PFSK-1 (cell line): Measurements from ENCODE around the gene FRMD4A.
A peak's percentile ranks its signal among the peaks of the same experiment; 100 is the strongest.

Experiments
- FOXP2 ChIP-seq: optimal IDR thresholded peaks from 2 replicates; pipeline ENCODE3; 2011; ENCODE audit warnings: borderline replicate concordance, control low read depth, inconsistent platforms; ENCODE audit not compliant: insufficient read depth; ENCODE audit errors: extremely low read length, extremely low read depth
- POLR2AphosphoS5 ChIP-seq: IDR thresholded peaks from 2 replicates; pipeline ENCODE4 v1.6.1; 2012; ENCODE audit warnings: low read depth, mild to moderate bottlenecking, control low read depth, low read length, moderate library complexity
- SIN3A ChIP-seq: IDR thresholded peaks from 2 replicates; pipeline ENCODE4 v1.6.1; 2012; ENCODE audit warnings: mild to moderate bottlenecking, low read length, moderate library complexity, borderline replicate concordance; ENCODE audit not compliant: insufficient read depth
- TAF1 ChIP-seq: IDR thresholded peaks from 2 replicates; pipeline ENCODE4 v1.6.1; 2012; ENCODE audit warnings: low read length, control low read depth, borderline replicate concordance; ENCODE audit not compliant: insufficient read depth
- TF ChIP-seq, protein P1 (sequence below), 2 experiments: IDR thresholded peaks; 2 replicates each; pipeline versions ENCODE4 v1.6.1 to v1.8.0; 2011 to 2012; ENCODE audit warnings: low read depth in 2 of 2, low read length in 2 of 2, control low read depth in 1 of 2, inconsistent platforms in 1 of 2, mild to moderate bottlenecking in 1 of 2, moderate library complexity in 1 of 2; ENCODE audit not compliant: insufficient read depth in 1 of 2

FRMD4A gene

DNA sequence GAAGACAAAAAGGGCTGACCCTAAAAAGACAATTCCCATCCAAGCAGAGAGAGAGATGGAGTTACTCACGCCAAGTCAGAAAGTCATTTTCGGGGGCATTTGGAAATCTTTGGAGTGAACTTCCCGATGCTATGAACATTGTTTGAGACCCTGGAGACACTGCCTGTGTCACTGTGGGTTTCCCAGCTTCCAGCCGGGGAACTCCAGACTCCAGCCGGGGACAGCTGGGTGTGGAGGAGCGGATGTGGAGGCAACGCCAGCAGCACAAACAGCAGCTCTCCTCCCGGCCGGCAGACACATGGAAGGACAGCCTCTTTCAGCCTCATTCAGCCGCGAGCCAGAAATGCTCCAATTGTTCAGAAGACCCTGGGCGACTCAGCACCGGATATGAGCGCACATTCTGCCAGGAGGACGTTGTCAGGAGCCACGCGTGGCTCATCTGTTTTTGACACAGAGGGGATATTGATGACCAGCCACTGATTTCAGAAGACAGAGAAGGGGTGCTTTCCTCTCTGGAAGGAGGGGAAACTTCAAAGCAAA lies 646.4 kb downstream of the FRMD4A start:
- TF ChIP-seq SIN3A (0 out of 2 replicates have a peak, but pooled peaks have one; percentile 75), POLR2AphosphoS5 (no peak), FOXP2 (peak; percentile 87)

- TF ChIP-seq SIN3A (no peak), FOXP2 (no peak)
Observed at GRCh38 chr10:13683017-13683416, 647.7 kb downstream of the FRMD4A start.

- TF ChIP-seq SIN3A (no peak), FOXP2 (no peak), POLR2AphosphoS5 (no peak)
- TF ChIP-seq, protein P1, sequence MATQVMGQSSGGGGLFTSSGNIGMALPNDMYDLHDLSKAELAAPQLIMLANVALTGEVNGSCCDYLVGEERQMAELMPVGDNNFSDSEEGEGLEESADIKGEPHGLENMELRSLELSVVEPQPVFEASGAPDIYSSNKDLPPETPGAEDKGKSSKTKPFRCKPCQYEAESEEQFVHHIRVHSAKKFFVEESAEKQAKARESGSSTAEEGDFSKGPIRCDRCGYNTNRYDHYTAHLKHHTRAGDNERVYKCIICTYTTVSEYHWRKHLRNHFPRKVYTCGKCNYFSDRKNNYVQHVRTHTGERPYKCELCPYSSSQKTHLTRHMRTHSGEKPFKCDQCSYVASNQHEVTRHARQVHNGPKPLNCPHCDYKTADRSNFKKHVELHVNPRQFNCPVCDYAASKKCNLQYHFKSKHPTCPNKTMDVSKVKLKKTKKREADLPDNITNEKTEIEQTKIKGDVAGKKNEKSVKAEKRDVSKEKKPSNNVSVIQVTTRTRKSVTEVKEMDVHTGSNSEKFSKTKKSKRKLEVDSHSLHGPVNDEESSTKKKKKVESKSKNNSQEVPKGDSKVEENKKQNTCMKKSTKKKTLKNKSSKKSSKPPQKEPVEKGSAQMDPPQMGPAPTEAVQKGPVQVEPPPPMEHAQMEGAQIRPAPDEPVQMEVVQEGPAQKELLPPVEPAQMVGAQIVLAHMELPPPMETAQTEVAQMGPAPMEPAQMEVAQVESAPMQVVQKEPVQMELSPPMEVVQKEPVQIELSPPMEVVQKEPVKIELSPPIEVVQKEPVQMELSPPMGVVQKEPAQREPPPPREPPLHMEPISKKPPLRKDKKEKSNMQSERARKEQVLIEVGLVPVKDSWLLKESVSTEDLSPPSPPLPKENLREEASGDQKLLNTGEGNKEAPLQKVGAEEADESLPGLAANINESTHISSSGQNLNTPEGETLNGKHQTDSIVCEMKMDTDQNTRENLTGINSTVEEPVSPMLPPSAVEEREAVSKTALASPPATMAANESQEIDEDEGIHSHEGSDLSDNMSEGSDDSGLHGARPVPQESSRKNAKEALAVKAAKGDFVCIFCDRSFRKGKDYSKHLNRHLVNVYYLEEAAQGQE (IDR thresholded peaks at IDR 0.05; ENCODE audit: insufficient read depth in 1 of 2, low read depth in 2 of 2, low read length in 2 of 2), result no peak
Observed at GRCh38 chr10:13681960-13682359, 648.8 kb downstream of the FRMD4A start.

DNA sequence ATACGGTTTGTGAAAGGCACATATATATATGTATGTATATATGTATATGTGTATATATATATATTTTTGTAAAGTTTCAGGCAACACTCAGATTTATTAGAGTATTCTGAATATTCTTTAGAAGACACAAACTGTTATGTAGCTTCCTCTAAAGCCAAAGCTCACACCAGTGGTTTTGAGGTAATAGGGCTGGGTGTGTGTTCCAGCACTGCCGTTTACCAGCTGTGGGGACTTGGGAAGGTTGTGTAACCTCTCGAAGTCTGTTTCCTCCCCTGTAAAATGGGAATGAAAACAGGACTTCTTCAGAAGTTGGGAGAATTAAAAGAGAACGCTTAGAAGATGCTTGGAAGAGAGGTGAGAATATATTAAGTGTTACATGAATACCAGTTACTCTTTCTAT lies 649.2 kb downstream of the FRMD4A start:
- TF ChIP-seq SIN3A, result no peak
- TF ChIP-seq TAF1, result no peak
- TF ChIP-seq POLR2AphosphoS5, result no peak
- TF ChIP-seq, protein P1 (IDR thresholded peaks at IDR 0.05; ENCODE audit: insufficient read depth in 1 of 2, low read depth in 2 of 2, low read length in 2 of 2), result no peak
- no peak for TF ChIP-seq FOXP2

- no peak for TF ChIP-seq FOXP2
- TF ChIP-seq, protein P1 (IDR thresholded peaks at IDR 0.05; ENCODE audit: insufficient read depth in 1 of 2, low read depth in 2 of 2, low read length in 2 of 2), result no peak
- no peak for TF ChIP-seq POLR2AphosphoS5
- TF ChIP-seq SIN3A, result no peak
- TF ChIP-seq TAF1, result no peak
Observed at GRCh38 chr10:13681095-13681494, 649.6 kb downstream of the FRMD4A start.

- TF ChIP-seq SIN3A, result no peak
- TF ChIP-seq, protein P1 (IDR thresholded peaks at IDR 0.05; ENCODE audit: insufficient read depth in 1 of 2, low read depth in 2 of 2, low read length in 2 of 2), result no peak
- no peak for TF ChIP-seq FOXP2
- no peak for TF ChIP-seq TAF1
- no peak for TF ChIP-seq POLR2AphosphoS5
Observed at GRCh38 chr10:13678101-13678843, 652.5 kb downstream of the FRMD4A start.
